HG03521 (cell line): ENCODE results near the gene NEMP1.
"Not testable (repeated sequence)": the region's sequence is repeated elsewhere in the genome, so short reads cannot be mapped to it uniquely, and the experiment has no call there.

Source experiments
- ATAC-seq: cut with Tn5 transposase; IDR thresholded peaks from one replicate; pipeline ENCODE4 v1.9.1; 2021; ENCODE audit warnings: mild to moderate bottlenecking, moderate library complexity; ENCODE audit not compliant: unreplicated experiment

The NEMP1 gene

GRCh38 chr12:57078519-57079404, at the start of gene NEMP1:
TSS of gene NEMP1 (minus strand) at chr12:57078791. CDS start at chr12:57078745, 46 bp downstream.
- ATAC-seq, result peak; percentile 98

GRCh38 chr12:57127726-57128518, 49.3 kb upstream of the NEMP1 start, which contains the start of gene LRP1:
TSS of gene LRP1 (plus strand) at chr12:57128483. CDS start at chr12:57128965, 482 bp downstream.
- no peak for ATAC-seq

- no peak for ATAC-seq
Observed at GRCh38 chr12:57127101-57127725, 48.6 kb upstream of the NEMP1 start.

- ATAC-seq, result no peak
Observed at GRCh38 chr12:57126561-57126960, 48.0 kb upstream of the NEMP1 start.

GRCh38 chr12:57126061-57126460, 47.5 kb upstream of the NEMP1 start:
- no peak for ATAC-seq

- ATAC-seq, result no peak
Observed at GRCh38 chr12:57124261-57124877, 45.8 kb upstream of the NEMP1 start.

GRCh38 chr12:57123813-57124212, 45.2 kb upstream of the NEMP1 start:
- ATAC-seq, result no peak

GRCh38 chr12:57120718-57121117, 42.1 kb upstream of the NEMP1 start:
- not testable (repeated sequence) for ATAC-seq

GRCh38 chr12:57119294-57120085, 40.9 kb upstream of the NEMP1 start:
- ATAC-seq, result no peak

GRCh38 chr12:57118711-57119271, 40.2 kb upstream of the NEMP1 start:
- no peak for ATAC-seq

GRCh38 chr12:57116580-57117281, 38.1 kb upstream of the NEMP1 start:
- no peak for ATAC-seq

GRCh38 chr12:57112492-57113294, 34.1 kb upstream of the NEMP1 start:
- peak; percentile 55 for ATAC-seq

GRCh38 chr12:57111031-57111734, 32.6 kb upstream of the NEMP1 start, which contains the start of gene STAT6:
TSS of gene STAT6 (minus strand) at chr12:57111362. CDS start at chr12:57108278, 3,084 bp downstream.
- peak; percentile 53 for ATAC-seq

- peak; percentile 42 for ATAC-seq
Observed at GRCh38 chr12:57110104-57111030, 31.8 kb upstream of the NEMP1 start.

GRCh38 chr12:57109207-57110103, 30.9 kb upstream of the NEMP1 start:
- no peak for ATAC-seq
